Stimulated activated effector memory CD8-positive, alpha-beta T cell treated with anti-CD3 and anti-CD28 coated beads, Interleukin-12 subunit alpha, Interleukin-12 subunit beta, amount 100 ng/mL, for 72 hours (primary cell): ENCODE results near the gene ZNF516.
A peak's percentile ranks its signal among the peaks of the same experiment; 100 is the strongest.

Source experiments
- ATAC-seq: fragments of 150-1000 bp; cut with Tn5 transposase; 2 replicates; pipeline ENCODE4 v1.10.0; 2021
- DNase-seq, 2 donors: peaks; one replicate each; pipeline ENCODE4 v3.0.0; 2021 to 2022; ENCODE audit warnings: low spot score in 2 of 2
- H3K27ac Mint-ChIP-seq: one replicate; pipeline ENCODE4 v1.8.0; 2022; ENCODE audit warnings: mild to moderate bottlenecking, mixed read lengths
- H3K36me3 Mint-ChIP-seq: one replicate; pipeline ENCODE4 v1.8.0; 2022; ENCODE audit warnings: mild to moderate bottlenecking, mixed read lengths
- H3K4me1 Mint-ChIP-seq: one replicate; pipeline ENCODE4 v1.8.0; 2022; ENCODE audit warnings: mixed read lengths
- H3K4me3 Mint-ChIP-seq: one replicate; pipeline ENCODE4 v1.8.0; 2022; ENCODE audit warnings: mild to moderate bottlenecking, mixed read lengths
- H3K9me3 Mint-ChIP-seq: one replicate; pipeline ENCODE4 v1.8.0; 2022; ENCODE audit warnings: mixed read lengths

The ZNF516 gene

DNA sequence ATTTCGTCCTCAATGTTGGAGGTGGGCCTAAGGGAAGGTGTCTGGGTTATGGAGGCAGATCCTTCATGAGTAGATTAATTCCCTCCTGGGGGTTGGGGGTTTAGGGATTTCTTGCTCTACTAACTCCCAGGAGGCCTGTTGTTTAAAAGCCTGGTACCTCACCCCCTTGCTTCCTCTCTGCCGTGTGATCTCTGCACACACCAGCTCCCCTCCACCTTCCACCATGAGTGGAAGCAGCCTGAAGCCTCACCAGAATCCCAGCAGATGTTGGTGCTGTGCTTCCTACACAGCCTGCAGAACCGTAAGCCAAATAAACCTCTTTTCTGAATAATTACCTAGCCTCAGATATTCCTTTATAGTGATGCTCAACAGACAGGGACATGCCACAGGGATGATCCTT, 141.5 kb downstream of the ZNF516 start:
- H3K9me3 Mint-ChIP-seq = no peaks in the 10 kb centered on the region
- no peak for ATAC-seq
- no peak for DNase-seq
- H3K36me3 Mint-ChIP-seq = no peaks in the 10 kb centered on the region
- H3K4me1 Mint-ChIP-seq = peaks cover 9% of the 10 kb centered on the region
- H3K4me3 Mint-ChIP-seq = no peak overlapping the region
- H3K27ac Mint-ChIP-seq = no peak overlapping the region

DNA sequence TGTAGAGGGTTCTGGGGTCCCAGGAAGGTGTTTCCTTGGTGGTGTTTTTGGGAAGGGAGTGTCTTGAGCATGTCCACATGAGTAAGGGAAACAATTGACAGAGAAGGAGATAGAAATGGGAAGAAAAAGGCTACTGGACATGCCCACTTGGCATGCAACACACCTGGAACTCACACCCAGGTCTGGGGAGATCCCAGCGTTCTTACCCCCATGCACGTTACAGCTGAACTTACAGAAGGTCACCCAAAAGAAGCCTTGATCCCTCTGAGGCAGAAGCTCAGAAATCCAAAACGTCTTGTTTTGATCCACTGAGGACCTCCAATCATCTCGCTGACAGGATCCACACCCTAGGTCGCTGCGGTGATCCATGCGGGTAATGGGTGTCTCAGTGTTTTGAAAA, 142.0 kb downstream of the ZNF516 start:
- Mint-ChIP-seq H3K36me3 (no peaks in the 10 kb centered on the region), H3K27ac (peak overlapping the region; percentile 5), H3K4me1 (peaks cover 9% of the 10 kb centered on the region), H3K9me3 (no peaks in the 10 kb centered on the region), H3K4me3 (no peak overlapping the region)
- DNase-seq = peak in 1 of 2 donors; percentile 30
- no peak for ATAC-seq

DNA sequence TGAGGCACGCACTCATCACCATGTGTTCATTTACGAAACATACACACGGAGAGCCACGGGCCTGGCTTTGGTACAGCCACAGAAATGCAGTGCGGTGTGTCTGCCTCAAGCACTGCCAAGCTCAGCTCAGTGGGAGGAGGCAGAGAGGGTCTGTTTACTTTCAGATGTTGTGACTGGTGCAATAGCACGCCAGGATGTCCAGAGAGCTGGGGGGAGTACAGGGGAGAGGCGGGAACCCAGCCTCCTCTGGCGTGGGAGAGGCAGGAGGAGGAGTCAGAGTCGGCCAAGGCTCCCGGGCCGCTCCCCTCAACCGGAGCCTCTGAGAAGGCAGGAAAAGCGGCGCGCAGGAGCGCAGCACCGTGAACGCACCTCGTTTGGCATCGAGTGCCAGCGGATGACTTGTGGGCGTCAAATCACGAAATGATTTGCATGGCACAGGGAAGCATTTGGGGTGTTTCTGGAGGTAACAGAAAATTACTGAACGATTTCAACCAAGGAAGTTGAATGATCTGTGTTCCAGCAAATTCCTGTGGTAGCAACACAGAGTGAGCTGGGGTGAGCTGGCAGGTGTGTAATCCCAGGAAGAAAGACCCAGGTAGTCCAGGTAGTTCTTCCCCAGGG, 143.0 kb downstream of the ZNF516 start:
- DNase-seq (peak in 1 of 2 donors; percentile 38), ATAC-seq (no peak)
- no peak overlapping the region for H3K4me3 Mint-ChIP-seq
- peaks cover 9% of the 10 kb centered on the region for H3K4me1 Mint-ChIP-seq
- H3K36me3 Mint-ChIP-seq = no peaks in the 10 kb centered on the region
- no peak overlapping the region for H3K27ac Mint-ChIP-seq
- H3K9me3 Mint-ChIP-seq = no peaks in the 10 kb centered on the region

DNA sequence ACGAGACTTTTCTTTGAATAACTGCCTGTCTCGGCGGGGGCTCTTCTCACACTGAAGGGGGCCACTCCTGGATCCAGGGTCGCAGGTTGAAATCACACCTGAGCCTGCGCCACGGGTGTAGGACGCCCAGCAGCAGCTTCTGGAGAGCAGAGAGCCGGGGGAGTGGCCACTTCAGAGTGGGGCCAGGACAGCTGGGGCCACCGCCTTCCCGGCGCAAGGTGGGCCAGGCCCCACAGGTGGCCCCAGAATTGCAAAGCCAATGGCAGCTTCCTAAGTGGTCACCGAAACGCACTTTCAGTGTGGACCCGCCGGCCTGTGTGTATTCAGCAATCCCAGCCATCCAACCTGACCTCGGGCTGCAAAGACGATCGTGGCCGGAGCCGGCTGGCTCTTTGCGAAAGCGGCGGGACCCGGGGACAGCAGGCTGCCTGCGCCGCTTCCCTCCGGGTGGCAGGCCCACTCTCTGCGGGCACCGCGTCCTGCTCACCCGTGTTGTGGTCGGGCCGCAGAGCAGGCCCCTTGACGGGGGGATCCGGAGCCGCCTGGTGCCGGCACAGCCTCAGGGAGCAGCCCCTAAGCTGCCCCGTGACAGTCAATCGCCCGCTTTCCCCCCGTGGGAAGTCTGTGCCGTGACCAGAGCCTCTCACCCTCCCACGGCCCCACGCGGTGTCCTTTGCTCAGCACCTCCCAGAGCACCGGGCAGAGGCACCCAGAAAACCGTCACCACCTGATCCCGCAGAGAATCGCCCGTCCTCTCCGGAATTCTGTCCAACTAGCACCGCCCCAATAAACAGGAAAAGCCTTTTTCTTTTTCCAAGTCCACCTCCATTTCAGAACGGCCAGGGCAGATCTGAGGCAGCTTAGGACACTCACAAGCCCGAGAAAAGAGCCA, 144.7 kb downstream of the ZNF516 start:
- H3K27ac Mint-ChIP-seq = no peak overlapping the region
- H3K4me1 Mint-ChIP-seq = peaks cover 9% of the 10 kb centered on the region
- H3K9me3 Mint-ChIP-seq = no peaks in the 10 kb centered on the region
- peak in 1 of 2 donors; percentile 39 for DNase-seq
- no peaks in the 10 kb centered on the region for H3K36me3 Mint-ChIP-seq
- no peak for ATAC-seq
- H3K4me3 Mint-ChIP-seq = no peak overlapping the region

DNA sequence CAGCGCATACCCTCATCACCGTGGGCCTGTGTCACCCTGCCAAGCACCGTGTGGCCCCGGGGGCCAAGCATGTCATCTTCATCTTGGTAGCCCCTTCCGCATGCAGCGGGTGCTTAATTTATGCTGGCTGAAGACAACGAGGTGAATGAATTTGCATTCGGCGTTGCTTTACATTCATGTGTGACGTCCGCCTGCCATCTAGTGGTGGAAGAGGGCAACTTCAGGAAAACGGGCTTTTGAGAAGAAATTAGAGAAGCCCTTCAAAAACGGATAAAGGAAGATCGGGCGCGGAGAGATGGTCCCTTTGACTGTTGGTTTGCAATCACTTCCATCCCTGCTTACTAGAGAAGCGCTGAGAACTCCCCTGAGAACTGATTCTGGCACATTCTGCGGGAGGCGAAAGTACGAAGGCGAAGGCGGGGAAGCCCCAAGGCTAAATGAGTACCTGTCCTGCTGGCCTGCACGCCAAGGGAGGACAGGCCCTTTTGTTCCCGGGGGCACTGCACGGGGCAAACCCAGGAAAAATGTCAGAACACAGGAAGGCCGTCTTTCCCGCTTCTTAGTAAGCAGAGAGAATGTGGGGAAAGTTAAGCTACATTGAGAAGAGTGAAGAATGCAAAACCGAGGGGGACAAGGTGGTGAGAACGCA, 145.9 kb downstream of the ZNF516 start:
- Mint-ChIP-seq H3K36me3 (no peaks in the 10 kb centered on the region), H3K27ac (peak overlapping the region; percentile 7), H3K9me3 (no peaks in the 10 kb centered on the region), H3K4me1 (peaks cover 9% of the 10 kb centered on the region), H3K4me3 (no peak overlapping the region)
- no peak for ATAC-seq
- DNase-seq = peak; percentile 46 to 77

DNA sequence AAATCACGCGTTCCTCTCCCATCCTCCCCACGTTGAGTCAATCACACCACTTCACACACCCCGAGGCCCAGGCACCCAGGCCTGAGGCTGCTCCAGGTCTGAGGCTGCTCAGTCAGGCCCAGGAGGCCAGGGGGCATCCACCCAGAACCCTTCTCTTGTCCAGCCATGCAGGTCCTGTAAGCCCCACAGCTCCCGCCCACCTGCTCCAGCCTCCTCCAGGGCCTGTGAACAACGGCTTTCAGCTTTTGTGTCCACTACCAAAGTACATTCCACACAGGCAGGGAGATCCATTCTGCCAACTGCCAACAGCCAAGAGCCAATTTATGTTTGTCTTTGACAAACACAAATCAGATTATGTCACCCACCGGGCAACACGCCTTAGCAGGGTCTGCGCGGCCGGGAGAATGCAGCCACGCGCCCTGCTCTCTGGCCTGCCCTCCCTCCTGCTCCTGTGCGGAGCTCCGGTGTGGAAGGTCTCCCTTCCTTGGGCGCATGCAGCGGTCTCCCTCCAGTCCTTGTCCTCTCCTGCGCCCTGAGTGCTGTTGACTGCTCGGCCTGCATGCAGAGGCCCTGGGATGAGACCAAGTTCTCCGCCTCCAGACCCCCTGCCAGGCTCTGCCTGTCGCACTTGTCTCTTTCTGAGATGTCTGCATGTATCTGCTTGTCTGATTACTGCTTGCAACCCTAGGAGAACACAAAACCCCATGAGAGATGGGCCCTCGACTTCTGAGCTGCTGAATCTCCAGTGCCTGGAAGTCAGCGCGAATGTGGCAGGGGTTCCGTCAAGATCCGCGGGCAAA, 146.6 kb downstream of the ZNF516 start:
- DNase-seq (peak in 1 of 2 donors; percentile 41), ATAC-seq (no peak)
- no peaks in the 10 kb centered on the region for H3K36me3 Mint-ChIP-seq
- no peaks in the 10 kb centered on the region for H3K9me3 Mint-ChIP-seq
- peaks cover 9% of the 10 kb centered on the region for H3K4me1 Mint-ChIP-seq
- no peak overlapping the region for H3K4me3 Mint-ChIP-seq
- no peak overlapping the region for H3K27ac Mint-ChIP-seq

DNA sequence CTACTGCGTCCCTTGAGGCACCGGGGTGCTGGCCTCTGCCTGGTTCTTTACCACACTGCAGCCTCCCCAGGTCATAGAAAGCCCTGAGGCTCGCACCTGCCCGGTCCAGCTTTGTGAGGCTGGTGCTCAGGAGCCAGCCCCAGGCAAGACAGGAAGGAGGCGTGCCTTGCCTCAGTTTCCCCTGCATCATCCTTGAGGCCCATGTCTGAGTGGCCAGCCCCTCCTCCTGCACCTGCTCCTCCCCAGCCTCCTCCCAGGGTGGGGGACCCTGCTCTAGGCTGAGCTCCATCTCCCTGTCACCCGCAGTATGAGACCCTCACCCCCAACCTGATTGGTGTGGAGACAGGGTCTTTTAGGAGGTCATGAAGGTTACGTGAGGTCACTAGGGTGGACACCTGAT, 147.7 kb downstream of the ZNF516 start:
- no peak overlapping the region for H3K4me3 Mint-ChIP-seq
- DNase-seq (no peak), ATAC-seq (no peak)
- H3K27ac Mint-ChIP-seq = no peak overlapping the region
- no peaks in the 10 kb centered on the region for H3K36me3 Mint-ChIP-seq
- H3K9me3 Mint-ChIP-seq = no peaks in the 10 kb centered on the region
- H3K4me1 Mint-ChIP-seq = peaks cover 9% of the 10 kb centered on the region

DNA sequence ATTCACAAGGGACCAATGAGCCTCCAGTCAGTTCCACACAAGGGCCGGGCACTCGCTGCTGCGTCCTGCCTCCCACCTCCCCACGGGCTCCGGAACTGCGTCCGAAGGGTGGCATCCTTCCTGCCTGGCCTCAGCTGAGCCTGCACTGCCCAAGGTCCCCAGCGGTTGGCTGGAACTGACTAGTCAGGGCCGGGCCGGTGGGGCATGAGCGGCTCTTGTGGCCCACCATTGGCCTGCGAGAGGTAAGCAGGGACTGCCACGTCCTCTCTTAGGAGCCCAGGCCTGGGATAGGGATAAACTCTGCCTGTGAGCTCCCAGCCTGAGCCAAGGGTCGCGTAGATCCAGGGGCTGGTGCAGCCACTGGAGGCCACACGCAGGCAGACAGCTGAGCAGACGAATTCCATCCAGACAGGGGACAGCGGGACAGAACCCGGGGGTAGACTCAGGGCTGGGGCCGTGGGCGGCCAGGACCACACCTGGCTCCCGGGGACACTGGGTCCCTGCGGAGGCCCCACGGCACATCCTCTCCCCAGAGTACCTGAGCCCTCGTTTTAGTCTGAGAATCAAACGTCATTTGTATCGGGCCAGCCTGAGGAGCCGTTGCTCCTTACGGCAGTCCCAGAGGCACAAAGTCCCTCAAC, 148.4 kb downstream of the ZNF516 start:
- H3K9me3 Mint-ChIP-seq = no peaks in the 10 kb centered on the region
- peaks cover 9% of the 10 kb centered on the region for H3K4me1 Mint-ChIP-seq
- ATAC-seq (peak; percentile 22), DNase-seq (peak in 1 of 2 donors; percentile 36)
- H3K27ac Mint-ChIP-seq = no peak overlapping the region
- no peak overlapping the region for H3K4me3 Mint-ChIP-seq
- H3K36me3 Mint-ChIP-seq = no peaks in the 10 kb centered on the region

DNA sequence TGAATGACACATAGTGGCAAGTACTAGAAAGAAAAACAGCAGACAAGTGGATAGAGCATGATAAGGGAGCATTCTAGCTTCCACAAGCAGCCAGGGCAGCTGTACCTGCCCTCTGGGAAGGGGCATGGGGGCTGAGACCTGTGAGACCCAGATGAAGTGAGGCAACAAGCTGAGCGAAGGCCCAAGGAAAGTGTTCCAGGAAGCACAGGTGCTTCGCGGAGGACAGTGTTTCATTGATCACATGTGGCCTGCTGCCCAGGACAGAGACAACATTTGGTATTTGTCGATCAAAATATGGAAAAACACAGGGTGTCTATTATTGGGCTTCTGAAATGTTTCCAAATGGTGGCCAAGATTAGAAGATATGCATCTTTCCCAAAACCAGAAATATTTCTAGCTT, 149.1 kb downstream of the ZNF516 start:
- H3K36me3 Mint-ChIP-seq = no peaks in the 10 kb centered on the region
- no peak overlapping the region for H3K27ac Mint-ChIP-seq
- peaks cover 9% of the 10 kb centered on the region for H3K4me1 Mint-ChIP-seq
- no peak for ATAC-seq
- H3K4me3 Mint-ChIP-seq = no peak overlapping the region
- DNase-seq = no peak
- H3K9me3 Mint-ChIP-seq = no peaks in the 10 kb centered on the region

DNA sequence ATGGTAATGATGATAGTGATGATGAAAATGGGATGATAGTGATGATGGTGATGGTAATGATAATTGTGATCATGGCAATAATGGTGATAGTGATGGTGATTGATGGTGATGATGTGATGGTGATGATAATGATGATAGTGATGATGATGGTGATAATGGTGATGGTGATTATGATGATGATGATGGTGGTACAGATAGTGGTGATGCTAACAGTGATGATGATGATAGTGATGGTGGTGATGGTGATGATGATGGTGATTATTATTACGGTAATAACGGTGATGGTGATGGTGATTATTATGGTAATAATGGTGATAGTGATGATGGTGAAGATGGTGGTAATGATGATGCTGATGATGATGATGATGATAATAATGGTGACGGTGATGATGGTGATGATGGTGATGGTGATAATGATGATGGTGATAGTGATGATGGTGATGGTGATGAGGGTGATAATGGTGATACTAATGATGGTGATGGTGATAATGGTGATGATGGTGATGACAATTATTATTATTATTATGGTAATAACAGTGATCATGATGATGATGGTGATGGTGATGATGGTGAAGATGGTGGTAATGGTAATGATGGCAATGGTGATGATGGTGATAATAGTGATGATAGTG, 151.0 kb downstream of the ZNF516 start:
- DNase-seq = no peak
- ATAC-seq = no peak
- Mint-ChIP-seq H3K36me3 (no peaks in the 10 kb centered on the region), H3K4me1 (peaks cover 5% of the 10 kb centered on the region), H3K4me3 (no peak overlapping the region), H3K9me3 (no peaks in the 10 kb centered on the region), H3K27ac (no peak overlapping the region)

DNA sequence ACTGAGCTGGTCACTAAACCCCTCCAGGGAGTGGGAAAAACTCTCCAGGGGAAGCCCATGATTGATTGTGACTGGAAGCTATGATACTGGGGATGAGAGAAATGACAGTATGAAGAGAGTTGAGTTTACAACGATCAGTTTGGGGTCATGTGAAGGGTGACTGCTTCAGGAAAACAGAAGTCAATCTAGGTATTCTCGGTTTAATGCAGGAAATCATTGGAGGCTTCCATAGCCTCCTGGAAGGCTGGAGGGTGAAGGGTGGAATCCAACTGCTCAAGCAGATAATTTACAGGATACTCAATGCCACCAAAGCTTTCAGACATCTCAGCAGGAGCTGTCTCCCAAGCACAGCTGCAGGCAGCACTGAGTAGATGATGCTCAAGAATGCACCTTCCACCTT, 154.6 kb downstream of the ZNF516 start:
- ATAC-seq (no peak), DNase-seq (no peak)
- H3K4me1 Mint-ChIP-seq = no peaks in the 10 kb centered on the region
- H3K9me3 Mint-ChIP-seq = no peaks in the 10 kb centered on the region
- H3K27ac Mint-ChIP-seq = no peak overlapping the region
- H3K36me3 Mint-ChIP-seq = no peaks in the 10 kb centered on the region
- no peak overlapping the region for H3K4me3 Mint-ChIP-seq

DNA sequence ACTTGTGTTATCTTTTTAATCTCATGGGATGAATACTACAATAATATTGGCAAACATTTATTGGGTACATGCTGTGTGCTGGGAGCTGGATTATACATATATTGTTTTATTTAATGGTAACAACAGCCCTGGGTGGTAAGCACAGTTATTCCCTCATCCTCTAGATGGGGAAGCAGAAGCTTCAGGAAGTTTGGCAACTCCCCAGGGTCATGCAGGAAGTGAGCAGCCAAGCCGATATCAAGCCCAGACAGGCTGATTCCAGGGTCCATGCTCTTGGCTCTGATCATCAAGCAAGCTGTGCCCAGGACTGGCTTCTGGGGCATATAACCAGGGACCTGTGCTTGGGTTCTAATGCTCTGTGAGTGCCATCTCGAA, 155.8 kb downstream of the ZNF516 start:
- ATAC-seq (no peak), DNase-seq (no peak)
- Mint-ChIP-seq H3K36me3 (no peaks in the 10 kb centered on the region), H3K4me3 (no peak overlapping the region), H3K4me1 (no peaks in the 10 kb centered on the region), H3K27ac (no peak overlapping the region), H3K9me3 (no peaks in the 10 kb centered on the region)

DNA sequence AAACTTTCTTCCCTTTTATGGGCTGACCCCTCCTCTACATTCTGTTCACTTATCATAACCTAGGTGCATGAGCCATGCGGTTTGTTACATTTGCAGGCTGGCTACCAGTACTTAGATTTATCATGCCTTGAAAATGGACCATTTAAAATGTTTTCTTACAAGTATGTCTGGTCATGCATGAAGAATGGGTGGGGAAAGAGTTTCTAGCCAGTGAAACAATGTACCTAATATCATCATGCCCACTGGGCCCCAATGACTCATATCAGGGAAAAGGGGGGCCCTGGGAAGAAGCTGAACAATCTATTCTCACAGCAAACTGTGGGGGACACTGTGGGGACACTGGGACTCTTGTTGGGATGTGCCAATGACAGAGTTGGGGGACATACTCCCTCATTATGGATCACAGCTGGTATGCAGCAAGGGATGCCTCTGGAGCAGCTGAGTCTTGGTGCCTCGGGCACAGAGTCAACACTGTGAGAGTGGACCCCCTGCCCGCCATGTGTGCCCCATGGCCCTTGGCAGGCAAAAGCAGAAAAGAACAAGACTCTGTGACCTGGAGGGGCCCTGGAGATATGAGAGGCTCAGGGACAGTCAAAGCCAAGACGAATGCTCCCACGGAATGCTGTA, 156.3 kb downstream of the ZNF516 start:
- DNase-seq (no peak), ATAC-seq (no peak)
- no peak overlapping the region for H3K27ac Mint-ChIP-seq
- no peaks in the 10 kb centered on the region for H3K9me3 Mint-ChIP-seq
- no peaks in the 10 kb centered on the region for H3K36me3 Mint-ChIP-seq
- no peaks in the 10 kb centered on the region for H3K4me1 Mint-ChIP-seq
- no peak overlapping the region for H3K4me3 Mint-ChIP-seq

DNA sequence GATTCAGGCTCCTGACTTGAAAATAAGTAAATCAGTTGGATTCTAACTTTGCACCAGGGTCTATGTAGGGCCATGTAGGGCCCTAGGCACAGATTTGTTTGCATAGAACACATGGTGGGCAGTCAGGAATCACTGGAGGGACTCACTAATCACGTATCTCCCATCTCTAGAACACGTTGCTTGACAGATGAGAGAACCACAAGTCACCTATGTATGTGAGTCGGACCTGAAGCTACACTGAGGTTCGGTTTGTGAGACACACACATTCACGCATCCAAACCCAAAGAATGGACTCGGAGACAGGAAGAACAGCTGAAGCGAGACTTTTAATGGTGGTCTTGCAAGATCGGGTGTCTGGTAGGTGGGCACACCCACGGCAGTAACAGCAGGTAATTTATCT, 157.0 kb downstream of the ZNF516 start:
- no peak overlapping the region for H3K4me3 Mint-ChIP-seq
- no peaks in the 10 kb centered on the region for H3K36me3 Mint-ChIP-seq
- H3K27ac Mint-ChIP-seq = no peak overlapping the region
- H3K4me1 Mint-ChIP-seq = no peaks in the 10 kb centered on the region
- ATAC-seq (no peak), DNase-seq (no peak)
- no peaks in the 10 kb centered on the region for H3K9me3 Mint-ChIP-seq
